ENCODE measurements around the gene TEK. TPM values are rescaled to one million over a fixed set of nuclear protein-coding genes. Genes with fewer than 3 reads are reported as not detected.

Gene TEK
- total RNA-seq, 1 donor from 2014 or later = 1.6 TPM

GRCh38 chr9:27131731-27132130, 22.7 kb downstream of the TEK start:
- DNase-seq (ENCODE audit: extremely low spot score, unreplicated experiment) = no peak
- Mint-ChIP-seq H3K27ac (ENCODE audit: unreplicated experiment) (peak overlapping the region; percentile 38), H3K9me3 (ENCODE audit: unreplicated experiment) (no peaks in the 10 kb centered on the region), H3K36me3 (ENCODE audit: unreplicated experiment) (peaks cover 2% of the 10 kb centered on the region), H3K4me3 (ENCODE audit: unreplicated experiment) (no peak overlapping the region), H3K4me1 (ENCODE audit: unreplicated experiment) (peaks cover 13% of the 10 kb centered on the region), H3K27me3 (ENCODE audit: unreplicated experiment) (no peaks in the 10 kb centered on the region)
- TF ChIP-seq, protein P1, sequence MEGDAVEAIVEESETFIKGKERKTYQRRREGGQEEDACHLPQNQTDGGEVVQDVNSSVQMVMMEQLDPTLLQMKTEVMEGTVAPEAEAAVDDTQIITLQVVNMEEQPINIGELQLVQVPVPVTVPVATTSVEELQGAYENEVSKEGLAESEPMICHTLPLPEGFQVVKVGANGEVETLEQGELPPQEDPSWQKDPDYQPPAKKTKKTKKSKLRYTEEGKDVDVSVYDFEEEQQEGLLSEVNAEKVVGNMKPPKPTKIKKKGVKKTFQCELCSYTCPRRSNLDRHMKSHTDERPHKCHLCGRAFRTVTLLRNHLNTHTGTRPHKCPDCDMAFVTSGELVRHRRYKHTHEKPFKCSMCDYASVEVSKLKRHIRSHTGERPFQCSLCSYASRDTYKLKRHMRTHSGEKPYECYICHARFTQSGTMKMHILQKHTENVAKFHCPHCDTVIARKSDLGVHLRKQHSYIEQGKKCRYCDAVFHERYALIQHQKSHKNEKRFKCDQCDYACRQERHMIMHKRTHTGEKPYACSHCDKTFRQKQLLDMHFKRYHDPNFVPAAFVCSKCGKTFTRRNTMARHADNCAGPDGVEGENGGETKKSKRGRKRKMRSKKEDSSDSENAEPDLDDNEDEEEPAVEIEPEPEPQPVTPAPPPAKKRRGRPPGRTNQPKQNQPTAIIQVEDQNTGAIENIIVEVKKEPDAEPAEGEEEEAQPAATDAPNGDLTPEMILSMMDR (IDR thresholded peaks at IDR 0.05) = no peak

GRCh38 chr9:27133817-27134216, 24.8 kb downstream of the TEK start:
- no peak overlapping the region for H3K27ac Mint-ChIP-seq (ENCODE audit: unreplicated experiment)
- DNase-seq (ENCODE audit: extremely low spot score, unreplicated experiment) = no peak
- H3K9me3 Mint-ChIP-seq (ENCODE audit: unreplicated experiment) = no peaks in the 10 kb centered on the region
- no peak overlapping the region for H3K4me3 Mint-ChIP-seq (ENCODE audit: unreplicated experiment)
- H3K4me1 Mint-ChIP-seq (ENCODE audit: unreplicated experiment) = peaks cover 13% of the 10 kb centered on the region
- no peaks in the 10 kb centered on the region for H3K36me3 Mint-ChIP-seq (ENCODE audit: unreplicated experiment)
- TF ChIP-seq, protein P1 (IDR thresholded peaks at IDR 0.05) = no peak
- no peaks in the 10 kb centered on the region for H3K27me3 Mint-ChIP-seq (ENCODE audit: unreplicated experiment)

GRCh38 chr9:27142299-27142930, 33.4 kb downstream of the TEK start:
- H3K27ac Mint-ChIP-seq (ENCODE audit: unreplicated experiment) = no peak overlapping the region
- peaks cover 2% of the 10 kb centered on the region for H3K27me3 Mint-ChIP-seq (ENCODE audit: unreplicated experiment)
- H3K9me3 Mint-ChIP-seq (ENCODE audit: unreplicated experiment) = no peaks in the 10 kb centered on the region
- TF ChIP-seq, protein P1 (IDR thresholded peaks at IDR 0.05) = no peak
- H3K36me3 Mint-ChIP-seq (ENCODE audit: unreplicated experiment) = no peaks in the 10 kb centered on the region
- H3K4me1 Mint-ChIP-seq (ENCODE audit: unreplicated experiment) = no peaks in the 10 kb centered on the region
- H3K4me3 Mint-ChIP-seq (ENCODE audit: unreplicated experiment) = no peak overlapping the region
- no peak for DNase-seq (ENCODE audit: extremely low spot score, unreplicated experiment)

GRCh38 chr9:27145143-27145542, 36.1 kb downstream of the TEK start:
- no peaks in the 10 kb centered on the region for H3K4me1 Mint-ChIP-seq (ENCODE audit: unreplicated experiment)
- H3K36me3 Mint-ChIP-seq (ENCODE audit: unreplicated experiment) = no peaks in the 10 kb centered on the region
- H3K27ac Mint-ChIP-seq (ENCODE audit: unreplicated experiment) = no peak overlapping the region
- no peak for DNase-seq (ENCODE audit: extremely low spot score, unreplicated experiment)
- H3K4me3 Mint-ChIP-seq (ENCODE audit: unreplicated experiment) = no peak overlapping the region
- TF ChIP-seq, protein P1 (IDR thresholded peaks at IDR 0.05) = no peak
- H3K9me3 Mint-ChIP-seq (ENCODE audit: unreplicated experiment) = no peaks in the 10 kb centered on the region
- peaks cover 2% of the 10 kb centered on the region for H3K27me3 Mint-ChIP-seq (ENCODE audit: unreplicated experiment)

- Mint-ChIP-seq H3K27ac (ENCODE audit: unreplicated experiment) (no peak overlapping the region), H3K9me3 (ENCODE audit: unreplicated experiment) (no peaks in the 10 kb centered on the region), H3K4me3 (ENCODE audit: unreplicated experiment) (no peak overlapping the region), H3K4me1 (ENCODE audit: unreplicated experiment) (peaks cover 33% of the 10 kb centered on the region), H3K27me3 (ENCODE audit: unreplicated experiment) (no peaks in the 10 kb centered on the region), H3K36me3 (ENCODE audit: unreplicated experiment) (no peaks in the 10 kb centered on the region)
- TF ChIP-seq, protein P1 (IDR thresholded peaks at IDR 0.05) = no peak
- DNase-seq (ENCODE audit: extremely low spot score, unreplicated experiment) = no peak
These were observed 40.6 kb downstream of the TEK start for GRCh38 chr9:27149651-27150050.
